ENCODE results near the gene SRRM5.
A peak's percentile ranks its signal among the peaks of the same experiment; 100 is the strongest.

SRRM5 gene

DNA sequence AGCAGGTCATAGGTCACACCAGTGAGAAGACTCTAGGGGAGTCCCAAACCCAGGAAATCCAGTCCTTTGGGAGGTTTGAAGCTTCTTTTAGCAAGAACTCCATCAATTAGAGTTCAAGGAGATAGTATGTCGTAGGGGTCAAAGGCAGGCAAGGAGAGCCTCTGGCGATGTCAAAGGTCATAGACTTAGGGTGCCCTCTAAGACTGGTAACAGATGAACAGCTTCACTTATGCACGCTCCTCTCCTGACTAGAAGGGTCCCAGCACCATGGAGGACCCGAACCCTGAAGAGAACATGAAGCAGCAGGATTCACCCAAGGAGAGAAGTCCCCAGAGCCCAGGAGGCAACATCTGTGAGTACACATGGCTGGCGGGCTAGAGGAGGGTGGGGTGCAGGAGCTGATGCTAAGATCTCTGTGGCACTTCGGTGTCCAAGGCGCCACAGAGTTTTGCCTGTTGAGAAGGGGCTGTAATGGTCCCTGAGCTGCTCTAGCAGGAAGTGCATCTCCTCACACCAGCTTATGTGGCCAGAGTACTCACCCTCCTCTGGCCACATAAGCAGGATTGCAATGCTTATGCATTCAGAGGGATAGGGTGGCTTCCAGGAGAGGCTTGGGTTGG lies 14.9 kb upstream of the SRRM5 start:
- no peaks in the 10 kb centered on the region for H3K9me2 ChIP-seq (replicated peaks; ENCODE audit: insufficient read depth, low read length)
- no peaks in the 10 kb centered on the region for H3K9me3 ChIP-seq (replicated peaks; ENCODE audit: insufficient read depth, low read length)
- peak; percentile 17 for DNase-seq
- peak overlapping the region; percentile 93 for H3K4me2 ChIP-seq (ENCODE audit: low read depth, low read length)
- TF ChIP-seq CTCF (IDR thresholded peaks at IDR 0.05; ENCODE audit: low read length) (no peak), EZH2 (optimal IDR thresholded peaks at IDR 0.05; ENCODE audit: low read depth, low read length) (no peak), EZH2phosphoT487 (IDR thresholded peaks at IDR 0.05; ENCODE audit: low read length) (no peak)
- H3K27me3 ChIP-seq (replicated peaks; ENCODE audit: insufficient read depth, low read length): no peaks in the 10 kb centered on the region
- peaks cover 7% of the 10 kb centered on the region; the same call in 1 of the 2 replicates for H3F3A ChIP-seq (ENCODE audit: insufficient read depth, low read length)
- H3K4me3 ChIP-seq (ENCODE audit: low read length): peak overlapping the region; percentile 95
- no peaks in the 10 kb centered on the region for H4K20me1 ChIP-seq (ENCODE audit: insufficient read depth, low read length)
- peak overlapping the region; percentile 86; the same call in 1 of the 2 replicates for H3K27ac ChIP-seq (ENCODE audit: low read length)
- H3K36me3 ChIP-seq (replicated peaks; ENCODE audit: insufficient read depth, low read length): peaks cover 2% of the 10 kb centered on the region; the same call in 1 of the 2 replicates
- H3K9ac ChIP-seq (ENCODE audit: low read length): peak overlapping the region; percentile 95
- peak overlapping the region; percentile 90 for H2AFZ ChIP-seq (ENCODE audit: low read length)
- H3K4me1 ChIP-seq (ENCODE audit: low read length): peaks cover 11% of the 10 kb centered on the region
- peaks cover 59% of the 10 kb centered on the region for H3K79me2 ChIP-seq (ENCODE audit: low read length)

GRCh38 chr19:43597876-43598275 lies 14.0 kb upstream of the SRRM5 start:
- H3K79me2 ChIP-seq (ENCODE audit: low read length): peaks cover 59% of the 10 kb centered on the region
- TF ChIP-seq EZH2phosphoT487 (IDR thresholded peaks at IDR 0.05; ENCODE audit: low read length): no peak
- TF ChIP-seq EZH2 (optimal IDR thresholded peaks at IDR 0.05; ENCODE audit: low read depth, low read length): no peak
- no peak for TF ChIP-seq CTCF (IDR thresholded peaks at IDR 0.05; ENCODE audit: low read length)
- H3K27ac ChIP-seq (ENCODE audit: low read length): no peak overlapping the region

GRCh38 chr19:43598445-43599240 lies 13.2 kb upstream of the SRRM5 start:
- Histone ChIP-seq H3K4me3 (ENCODE audit: low read length) (no peak overlapping the region), H3K79me2 (ENCODE audit: low read length) (peaks cover 53% of the 10 kb centered on the region), H3K27me3 (replicated peaks; ENCODE audit: insufficient read depth, low read length) (no peaks in the 10 kb centered on the region), H3K27ac (ENCODE audit: low read length) (no peak overlapping the region), H3K9me3 (replicated peaks; ENCODE audit: insufficient read depth, low read length) (no peaks in the 10 kb centered on the region), H3F3A (ENCODE audit: insufficient read depth, low read length) (peaks cover 7% of the 10 kb centered on the region; the same call in 1 of the 2 replicates), H3K4me2 (ENCODE audit: low read depth, low read length) (no peak overlapping the region), H3K9ac (ENCODE audit: low read length) (no peak overlapping the region), H3K36me3 (replicated peaks; ENCODE audit: insufficient read depth, low read length) (no peaks in the 10 kb centered on the region), H4K20me1 (ENCODE audit: insufficient read depth, low read length) (no peaks in the 10 kb centered on the region), H3K4me1 (ENCODE audit: low read length) (peaks cover 11% of the 10 kb centered on the region), H2AFZ (ENCODE audit: low read length) (no peak overlapping the region), H3K9me2 (replicated peaks; ENCODE audit: insufficient read depth, low read length) (no peaks in the 10 kb centered on the region)
- TF ChIP-seq EZH2phosphoT487 (IDR thresholded peaks at IDR 0.05; ENCODE audit: low read length) (no peak), EZH2 (optimal IDR thresholded peaks at IDR 0.05; ENCODE audit: low read depth, low read length) (no peak), CTCF (IDR thresholded peaks at IDR 0.05; ENCODE audit: low read length) (no peak)
- DNase-seq: no peak

More at GRCh38 chr19:43597876-43598275, 14.0 kb upstream of the SRRM5 start:
- Histone ChIP-seq H2AFZ (ENCODE audit: low read length) (no peak overlapping the region), H3K4me3 (ENCODE audit: low read length) (peak overlapping the region; percentile 95; the same call in 1 of the 2 replicates), H3K27me3 (replicated peaks; ENCODE audit: insufficient read depth, low read length) (no peaks in the 10 kb centered on the region), H3K4me1 (ENCODE audit: low read length) (peaks cover 11% of the 10 kb centered on the region), H4K20me1 (ENCODE audit: insufficient read depth, low read length) (no peaks in the 10 kb centered on the region), H3K9ac (ENCODE audit: low read length) (no peak overlapping the region; the same call in 1 of the 2 replicates), H3K36me3 (replicated peaks; ENCODE audit: insufficient read depth, low read length) (no peaks in the 10 kb centered on the region), H3K4me2 (ENCODE audit: low read depth, low read length) (peak overlapping the region; percentile 93; the same call in 1 of the 2 replicates), H3F3A (ENCODE audit: insufficient read depth, low read length) (peaks cover 7% of the 10 kb centered on the region; the same call in 1 of the 2 replicates), H3K9me3 (replicated peaks; ENCODE audit: insufficient read depth, low read length) (no peaks in the 10 kb centered on the region), H3K9me2 (replicated peaks; ENCODE audit: insufficient read depth, low read length) (no peaks in the 10 kb centered on the region)
- no peak for DNase-seq

Data from MM.1S (cell line).